ENCODE data around the gene CBARP. TPM values are rescaled to one million over a fixed set of nuclear protein-coding genes. Genes with fewer than 3 reads are reported as not detected.
A peak's percentile ranks its signal among the peaks of the same experiment; 100 is the strongest.

Gene CBARP
- total and polyA plus RNA-seq, 2 of the 13 experiments (the other 11 are each of a cell fraction or from before 2014, with no cell fraction given) = 1.2 to 1.4 TPM

- TF ChIP-seq ZBTB49 (CRISPR knock-in tag; IDR thresholded peaks at IDR 0.05; ENCODE audit: borderline replicate concordance) (no peak), TIGD3 (CRISPR knock-in tag; IDR thresholded peaks at IDR 0.05; ENCODE audit: borderline replicate concordance) (no peak), ZKSCAN8 (CRISPR knock-in tag; IDR thresholded peaks at IDR 0.05; ENCODE audit: borderline replicate concordance) (peak; percentile 16; the same call in 1 of the 2 replicates), ZBTB2 (CRISPR knock-in tag; IDR thresholded peaks at IDR 0.05; ENCODE audit: low read depth) (no peak), ZIK1 (CRISPR knock-in tag; IDR thresholded peaks at IDR 0.05; ENCODE audit: borderline replicate concordance, low read depth) (no peak), ZNF576 (CRISPR knock-in tag; IDR thresholded peaks at IDR 0.05) (no peak), KDM2A (CRISPR knock-in tag; IDR thresholded peaks at IDR 0.05; ENCODE audit: borderline replicate concordance, low read depth) (no peak; the same call in 1 of the 2 replicates), KLF16 (CRISPR knock-in tag; IDR thresholded peaks at IDR 0.05) (peak in 1 of 2 experiments; percentile 14; a peak in 1 of 4 replicates), ZBTB10 (CRISPR knock-in tag; IDR thresholded peaks at IDR 0.05; ENCODE audit: borderline replicate concordance) (no peak), ZNF644 (CRISPR knock-in tag; IDR thresholded peaks at IDR 0.05; ENCODE audit: low read depth) (no peak), ARID4A (CRISPR knock-in tag; IDR thresholded peaks at IDR 0.05; ENCODE audit: borderline replicate concordance) (no peak)
Measured at GRCh38 chr19:1284293-1284978, 46.6 kb upstream of the CBARP start (continued).
